NK-92 treated with Interleukin-12 subunit alpha and Interleukin-12 subunit beta, amount 100 ng/mL, for 24 hours (cell line): Measurements from ENCODE around the gene KIAA1671.
A peak's percentile ranks its signal among the peaks of the same experiment; 100 is the strongest.

Experiments
- DNase-seq: peaks from one replicate; lab custom pipeline; 2025; lab: John Stamatoyannopoulos, UW

KIAA1671 gene

GRCh38 chr22:25146307-25146706, 193.8 kb downstream of the KIAA1671 start:
- no peak for DNase-seq

GRCh38 chr22:25146906-25147641, 194.6 kb downstream of the KIAA1671 start:
- DNase-seq, result no peak

GRCh38 chr22:25147642-25147928, 195.1 kb downstream of the KIAA1671 start:
- no peak for DNase-seq

GRCh38 chr22:25148149-25148691, 195.7 kb downstream of the KIAA1671 start:
- DNase-seq, result no peak

- no peak for DNase-seq
Observed at GRCh38 chr22:25149014-25149413, 196.5 kb downstream of the KIAA1671 start.

GRCh38 chr22:25153961-25154666, 201.6 kb downstream of the KIAA1671 start:
- DNase-seq, result no peak

GRCh38 chr22:25154667-25154999, 202.1 kb downstream of the KIAA1671 start:
- no peak for DNase-seq

GRCh38 chr22:25156736-25157135, 204.2 kb downstream of the KIAA1671 start:
- DNase-seq, result no peak

- peak; percentile 14 for DNase-seq
Observed at GRCh38 chr22:25159028-25159427, 206.5 kb downstream of the KIAA1671 start.

GRCh38 chr22:25160120-25160996, 207.8 kb downstream of the KIAA1671 start:
- no peak for DNase-seq

- DNase-seq, result no peak
Observed at GRCh38 chr22:25161017-25161915, 208.8 kb downstream of the KIAA1671 start.

GRCh38 chr22:25161916-25162530, 209.5 kb downstream of the KIAA1671 start:
- DNase-seq, result no peak

- DNase-seq, result no peak
Observed at GRCh38 chr22:25162561-25162960, 210.0 kb downstream of the KIAA1671 start.

GRCh38 chr22:25165785-25166184, 213.3 kb downstream of the KIAA1671 start:
- no peak for DNase-seq

- DNase-seq, result no peak
Observed at GRCh38 chr22:25166266-25167040, 213.9 kb downstream of the KIAA1671 start.

GRCh38 chr22:25167082-25167481, 214.6 kb downstream of the KIAA1671 start:
- DNase-seq, result no peak

GRCh38 chr22:25167834-25168601, 215.5 kb downstream of the KIAA1671 start:
- no peak for DNase-seq

- DNase-seq, result no peak
Observed at GRCh38 chr22:25169278-25170031, 216.9 kb downstream of the KIAA1671 start.
